ENCODE results near the gene SLC4A4. TPM values are rescaled to one million over a fixed set of nuclear protein-coding genes. Genes with fewer than 3 reads are reported as not detected.

SLC4A4 gene
- polyA plus RNA-seq, 1 of the 3 experiments (the other 2 are of a cell fraction): not detected

DNA sequence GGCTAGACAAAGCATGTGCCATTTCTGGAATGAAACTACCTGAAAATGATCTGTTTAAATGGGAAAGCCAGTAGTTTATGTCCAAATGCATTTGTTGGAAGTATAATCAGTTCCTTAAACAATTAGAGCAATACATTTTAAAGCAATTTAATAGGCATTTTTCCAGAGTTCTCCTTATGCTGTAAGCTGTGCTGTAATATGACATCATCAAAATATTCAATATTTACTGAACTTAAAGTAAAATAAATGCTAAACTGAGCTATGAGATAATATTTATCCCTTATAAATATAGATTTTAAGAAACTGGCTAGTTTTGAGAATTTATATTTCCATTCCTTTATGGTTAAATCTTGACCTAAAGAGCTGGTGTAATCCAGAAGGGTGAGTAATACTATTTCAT lies 7.9 kb downstream of the SLC4A4 start:
- Histone ChIP-seq H3K36me3 (replicated peaks in 1 of 2; ENCODE audit: control insufficient read depth in 1 of 2, insufficient read depth in 2 of 2, low read length in 1 of 2) (no peaks in the 10 kb centered on the region), H3K9me3 (no peaks in the 10 kb centered on the region), H3K4me3 (ENCODE audit: low read depth in 2 of 2, low read length in 1 of 2) (no peak overlapping the region), H3K27me3 (ENCODE audit: insufficient read depth) (no peaks in the 10 kb centered on the region), H4K20me1 (ENCODE audit: insufficient read depth) (no peaks in the 10 kb centered on the region), H3K27ac (ENCODE audit: low read depth in 2 of 2, low read length in 1 of 2) (no peak overlapping the region), H3K79me2 (ENCODE audit: insufficient read depth) (no peaks in the 10 kb centered on the region), H3F3A (replicated peaks; ENCODE audit: insufficient read depth) (no peaks in the 10 kb centered on the region), H3K4me1 (ENCODE audit: control insufficient read depth in 1 of 2, insufficient read depth in 2 of 2, low read depth in 1 of 2, low read length in 1 of 2) (no peaks in the 10 kb centered on the region), H3K9me2 (no peaks in the 10 kb centered on the region), H3K9ac (no peak overlapping the region), H3K4me2 (no peak overlapping the region), H2AFZ (ENCODE audit: low read depth) (no peak overlapping the region)
- POLR2A ChIA-PET: no interaction called here
- CTCF ChIA-PET: no interaction called here
- TF ChIP-seq, protein P1, sequence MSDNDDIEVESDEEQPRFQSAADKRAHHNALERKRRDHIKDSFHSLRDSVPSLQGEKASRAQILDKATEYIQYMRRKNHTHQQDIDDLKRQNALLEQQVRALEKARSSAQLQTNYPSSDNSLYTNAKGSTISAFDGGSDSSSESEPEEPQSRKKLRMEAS (IDR thresholded peaks at IDR 0.05; ENCODE audit: low read depth): no peak
- TF ChIP-seq FOSL2 (IDR thresholded peaks at IDR 0.05; ENCODE audit: borderline replicate concordance, low read depth) (no peak), MEF2A (IDR thresholded peaks at IDR 0.05; ENCODE audit: borderline replicate concordance, low read depth) (no peak), RXRA (IDR thresholded peaks at IDR 0.05; ENCODE audit: borderline replicate concordance, low read depth) (no peak), RAD21 (IDR thresholded peaks at IDR 0.05; ENCODE audit: low read length) (no peak), CHD2 (IDR thresholded peaks at IDR 0.05; ENCODE audit: low read length, partially characterized antibody) (no peak), TEAD4 (IDR thresholded peaks at IDR 0.05; ENCODE audit: borderline replicate concordance, insufficient read depth) (no peak), NFIC (IDR thresholded peaks at IDR 0.05; ENCODE audit: borderline replicate concordance) (no peak), RFX5 (IDR thresholded peaks at IDR 0.05; ENCODE audit: low read length) (no peak), EZH2phosphoT487 (IDR thresholded peaks at IDR 0.05; ENCODE audit: borderline replicate concordance, low read depth) (no peak), MXI1 (IDR thresholded peaks at IDR 0.05; ENCODE audit: low read depth, low read length) (no peak), YY1 (IDR thresholded peaks at IDR 0.05; ENCODE audit: low read depth) (no peak), NRF1 (IDR thresholded peaks at IDR 0.05; ENCODE audit: low read depth, low read length) (no peak)
- TF ChIP-seq, protein P2, sequence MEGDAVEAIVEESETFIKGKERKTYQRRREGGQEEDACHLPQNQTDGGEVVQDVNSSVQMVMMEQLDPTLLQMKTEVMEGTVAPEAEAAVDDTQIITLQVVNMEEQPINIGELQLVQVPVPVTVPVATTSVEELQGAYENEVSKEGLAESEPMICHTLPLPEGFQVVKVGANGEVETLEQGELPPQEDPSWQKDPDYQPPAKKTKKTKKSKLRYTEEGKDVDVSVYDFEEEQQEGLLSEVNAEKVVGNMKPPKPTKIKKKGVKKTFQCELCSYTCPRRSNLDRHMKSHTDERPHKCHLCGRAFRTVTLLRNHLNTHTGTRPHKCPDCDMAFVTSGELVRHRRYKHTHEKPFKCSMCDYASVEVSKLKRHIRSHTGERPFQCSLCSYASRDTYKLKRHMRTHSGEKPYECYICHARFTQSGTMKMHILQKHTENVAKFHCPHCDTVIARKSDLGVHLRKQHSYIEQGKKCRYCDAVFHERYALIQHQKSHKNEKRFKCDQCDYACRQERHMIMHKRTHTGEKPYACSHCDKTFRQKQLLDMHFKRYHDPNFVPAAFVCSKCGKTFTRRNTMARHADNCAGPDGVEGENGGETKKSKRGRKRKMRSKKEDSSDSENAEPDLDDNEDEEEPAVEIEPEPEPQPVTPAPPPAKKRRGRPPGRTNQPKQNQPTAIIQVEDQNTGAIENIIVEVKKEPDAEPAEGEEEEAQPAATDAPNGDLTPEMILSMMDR (IDR thresholded peaks at IDR 0.05): no peak
- TF ChIP-seq, protein P3, sequence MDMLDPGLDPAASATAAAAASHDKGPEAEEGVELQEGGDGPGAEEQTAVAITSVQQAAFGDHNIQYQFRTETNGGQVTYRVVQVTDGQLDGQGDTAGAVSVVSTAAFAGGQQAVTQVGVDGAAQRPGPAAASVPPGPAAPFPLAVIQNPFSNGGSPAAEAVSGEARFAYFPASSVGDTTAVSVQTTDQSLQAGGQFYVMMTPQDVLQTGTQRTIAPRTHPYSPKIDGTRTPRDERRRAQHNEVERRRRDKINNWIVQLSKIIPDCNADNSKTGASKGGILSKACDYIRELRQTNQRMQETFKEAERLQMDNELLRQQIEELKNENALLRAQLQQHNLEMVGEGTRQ (IDR thresholded peaks at IDR 0.05; ENCODE audit: borderline replicate concordance, low read depth, low read length): no peak
- TF ChIP-seq, protein P4, sequence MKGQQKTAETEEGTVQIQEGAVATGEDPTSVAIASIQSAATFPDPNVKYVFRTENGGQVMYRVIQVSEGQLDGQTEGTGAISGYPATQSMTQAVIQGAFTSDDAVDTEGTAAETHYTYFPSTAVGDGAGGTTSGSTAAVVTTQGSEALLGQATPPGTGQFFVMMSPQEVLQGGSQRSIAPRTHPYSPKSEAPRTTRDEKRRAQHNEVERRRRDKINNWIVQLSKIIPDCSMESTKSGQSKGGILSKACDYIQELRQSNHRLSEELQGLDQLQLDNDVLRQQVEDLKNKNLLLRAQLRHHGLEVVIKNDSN (IDR thresholded peaks at IDR 0.05; ENCODE audit: borderline replicate concordance, low read depth): no peak
- TF ChIP-seq, protein P5, sequence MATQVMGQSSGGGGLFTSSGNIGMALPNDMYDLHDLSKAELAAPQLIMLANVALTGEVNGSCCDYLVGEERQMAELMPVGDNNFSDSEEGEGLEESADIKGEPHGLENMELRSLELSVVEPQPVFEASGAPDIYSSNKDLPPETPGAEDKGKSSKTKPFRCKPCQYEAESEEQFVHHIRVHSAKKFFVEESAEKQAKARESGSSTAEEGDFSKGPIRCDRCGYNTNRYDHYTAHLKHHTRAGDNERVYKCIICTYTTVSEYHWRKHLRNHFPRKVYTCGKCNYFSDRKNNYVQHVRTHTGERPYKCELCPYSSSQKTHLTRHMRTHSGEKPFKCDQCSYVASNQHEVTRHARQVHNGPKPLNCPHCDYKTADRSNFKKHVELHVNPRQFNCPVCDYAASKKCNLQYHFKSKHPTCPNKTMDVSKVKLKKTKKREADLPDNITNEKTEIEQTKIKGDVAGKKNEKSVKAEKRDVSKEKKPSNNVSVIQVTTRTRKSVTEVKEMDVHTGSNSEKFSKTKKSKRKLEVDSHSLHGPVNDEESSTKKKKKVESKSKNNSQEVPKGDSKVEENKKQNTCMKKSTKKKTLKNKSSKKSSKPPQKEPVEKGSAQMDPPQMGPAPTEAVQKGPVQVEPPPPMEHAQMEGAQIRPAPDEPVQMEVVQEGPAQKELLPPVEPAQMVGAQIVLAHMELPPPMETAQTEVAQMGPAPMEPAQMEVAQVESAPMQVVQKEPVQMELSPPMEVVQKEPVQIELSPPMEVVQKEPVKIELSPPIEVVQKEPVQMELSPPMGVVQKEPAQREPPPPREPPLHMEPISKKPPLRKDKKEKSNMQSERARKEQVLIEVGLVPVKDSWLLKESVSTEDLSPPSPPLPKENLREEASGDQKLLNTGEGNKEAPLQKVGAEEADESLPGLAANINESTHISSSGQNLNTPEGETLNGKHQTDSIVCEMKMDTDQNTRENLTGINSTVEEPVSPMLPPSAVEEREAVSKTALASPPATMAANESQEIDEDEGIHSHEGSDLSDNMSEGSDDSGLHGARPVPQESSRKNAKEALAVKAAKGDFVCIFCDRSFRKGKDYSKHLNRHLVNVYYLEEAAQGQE (IDR thresholded peaks at IDR 0.05; ENCODE audit: low read depth, low read length): no peak
- TF ChIP-seq, protein P6, sequence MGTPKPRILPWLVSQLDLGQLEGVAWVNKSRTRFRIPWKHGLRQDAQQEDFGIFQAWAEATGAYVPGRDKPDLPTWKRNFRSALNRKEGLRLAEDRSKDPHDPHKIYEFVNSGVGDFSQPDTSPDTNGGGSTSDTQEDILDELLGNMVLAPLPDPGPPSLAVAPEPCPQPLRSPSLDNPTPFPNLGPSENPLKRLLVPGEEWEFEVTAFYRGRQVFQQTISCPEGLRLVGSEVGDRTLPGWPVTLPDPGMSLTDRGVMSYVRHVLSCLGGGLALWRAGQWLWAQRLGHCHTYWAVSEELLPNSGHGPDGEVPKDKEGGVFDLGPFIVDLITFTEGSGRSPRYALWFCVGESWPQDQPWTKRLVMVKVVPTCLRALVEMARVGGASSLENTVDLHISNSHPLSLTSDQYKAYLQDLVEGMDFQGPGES (IDR thresholded peaks at IDR 0.05; ENCODE audit: low read depth, low read length): no peak
- no peak for DNase-seq
